ENCODE results near the gene WHAMM.
"Not testable (repeated sequence)": the region's sequence is repeated elsewhere in the genome, so short reads cannot be mapped to it uniquely, and the experiment has no call there.

- TF ChIP-seq CTCF (IDR thresholded peaks at IDR 0.05; ENCODE audit: insufficient read depth, low read length, poor library complexity, severe bottlenecking); EZH2phosphoT487 (conservative IDR thresholded peaks at IDR 0.05; ENCODE audit: low read length): not testable (repeated sequence)
These were observed 43.2 kb upstream of the WHAMM start for GRCh38 chr15:82766201-82766600.
